ENCODE measurements around the gene CD84. TPM values are rescaled to one million over a fixed set of nuclear protein-coding genes. Genes with fewer than 3 reads are reported as not detected.

The CD84 gene
- total and polyA plus RNA-seq, 3 donors from 2014 or later = 6.4 to 7.7 (median 6.9) TPM

GRCh38 chr1:160548183-160548582 lies 31.1 kb downstream of the CD84 start:
- no peak for DNase-seq
- WGBS, 2 donors = 92 to 96% methylated on average over 3 of the region's 3 CpGs
- Histone ChIP-seq H3K4me3 (no peak overlapping the region), H3K36me3 (ENCODE audit: low read depth, missing control alignments) (no peaks in the 10 kb centered on the region), H3K9me3 (no peaks in the 10 kb centered on the region), H3K27ac (no peak overlapping the region), H3K4me1 (no peaks in the 10 kb centered on the region), H3K27me3 (no peaks in the 10 kb centered on the region)
- intact Hi-C loops (cut with DNase I; ENCODE audit: low total_unique reads) = no loop called here
- TF ChIP-seq CTCF (IDR thresholded peaks at IDR 0.05) (no peak), POLR2A (IDR thresholded peaks at IDR 0.05) (no peak)

- no peak overlapping the region for H3K4me3 ChIP-seq
- H3K27me3 ChIP-seq = no peaks in the 10 kb centered on the region
- H3K9me3 ChIP-seq = no peaks in the 10 kb centered on the region
- no peak for TF ChIP-seq POLR2A (IDR thresholded peaks at IDR 0.05)
- TF ChIP-seq CTCF (IDR thresholded peaks at IDR 0.05) = no peak
- H3K36me3 ChIP-seq (ENCODE audit: low read depth, missing control alignments) = no peaks in the 10 kb centered on the region
- no peaks in the 10 kb centered on the region for H3K4me1 ChIP-seq
- no peak overlapping the region for H3K27ac ChIP-seq
- no peak for DNase-seq
- WGBS, 2 donors = 84 to 95% methylated on average over 4 of the region's 4 CpGs
- intact Hi-C loops (cut with DNase I; ENCODE audit: low total_unique reads) = no loop called here
These were observed 31.9 kb downstream of the CD84 start for GRCh38 chr1:160547422-160547821.

GRCh38 chr1:160546942-160547341 lies 32.4 kb downstream of the CD84 start:
- Histone ChIP-seq H3K27me3 (no peaks in the 10 kb centered on the region), H3K36me3 (ENCODE audit: low read depth, missing control alignments) (no peaks in the 10 kb centered on the region), H3K9me3 (no peaks in the 10 kb centered on the region), H3K27ac (no peak overlapping the region), H3K4me1 (no peaks in the 10 kb centered on the region), H3K4me3 (no peak overlapping the region)
- no peak for DNase-seq
- WGBS, 2 donors = 94 to 100% methylated on average over 2 of the region's 2 CpGs
- intact Hi-C loops (cut with DNase I; ENCODE audit: low total_unique reads) = no loop called here
- no peak for TF ChIP-seq CTCF (IDR thresholded peaks at IDR 0.05)
- TF ChIP-seq POLR2A (IDR thresholded peaks at IDR 0.05) = no peak

GRCh38 chr1:160544647-160545046 lies 34.6 kb downstream of the CD84 start:
- TF ChIP-seq POLR2A (IDR thresholded peaks at IDR 0.05) (no peak), CTCF (IDR thresholded peaks at IDR 0.05) (peak in 1 of 3 experiments; percentile 6)
- intact Hi-C loops (cut with DNase I; ENCODE audit: low total_unique reads) = no loop called here
- H3K27ac ChIP-seq = no peak overlapping the region
- H3K9me3 ChIP-seq = no peaks in the 10 kb centered on the region
- WGBS, 2 donors = 96 to 100% methylated on average over 1 of the region's 1 CpG
- DNase-seq = no peak
- H3K27me3 ChIP-seq = no peaks in the 10 kb centered on the region
- no peaks in the 10 kb centered on the region for H3K4me1 ChIP-seq
- no peaks in the 10 kb centered on the region for H3K36me3 ChIP-seq (ENCODE audit: low read depth, missing control alignments)
- no peak overlapping the region for H3K4me3 ChIP-seq

GRCh38 chr1:160542303-160542945 lies 36.9 kb downstream of the CD84 start:
- Histone ChIP-seq H3K4me3 (no peak overlapping the region), H3K9me3 (no peaks in the 10 kb centered on the region), H3K27me3 (no peaks in the 10 kb centered on the region), H3K36me3 (ENCODE audit: low read depth, missing control alignments) (no peaks in the 10 kb centered on the region), H3K27ac (no peak overlapping the region), H3K4me1 (no peaks in the 10 kb centered on the region)
- no peak for DNase-seq
- 0 to 1% methylated on average over 2 of the region's 2 CpGs for WGBS, 2 donors
- intact Hi-C loops (cut with DNase I; ENCODE audit: low total_unique reads) = no loop called here
- TF ChIP-seq POLR2A (IDR thresholded peaks at IDR 0.05) (no peak), CTCF (IDR thresholded peaks at IDR 0.05) (no peak)
